Measurements from ENCODE around the gene TRPV4. TPM values are rescaled to one million over a fixed set of nuclear protein-coding genes. Genes with fewer than 3 reads are reported as not detected.

TRPV4 gene
- polyA plus RNA-seq, 1 donor: 0.76 TPM

- WGBS (ENCODE audit: insufficient coverage, low lambda C conversion rate): no CpG with 5 or more reads among the region's 6 CpGs
- Histone ChIP-seq H3K9me3 (ENCODE audit: control insufficient read depth, low read depth, low read length) (no peaks in the 10 kb centered on the region), H3K36me3 (ENCODE audit: control insufficient read depth, insufficient read depth, low read length) (no peaks in the 10 kb centered on the region), H3K27ac (ENCODE audit: low read length) (no peak overlapping the region), H3K27me3 (ENCODE audit: control insufficient read depth, insufficient read depth, low read length) (no peaks in the 10 kb centered on the region), H3K4me1 (ENCODE audit: control insufficient read depth, insufficient read depth, low read length) (peaks cover 95% of the 10 kb centered on the region), H3K4me3 (ENCODE audit: low read length) (no peak overlapping the region)
- no peak for DNase-seq
Observed at GRCh38 chr12:109738878-109739665, 94.1 kb downstream of the TRPV4 start.

- peaks cover 87% of the 10 kb centered on the region for H3K4me1 ChIP-seq (ENCODE audit: control insufficient read depth, insufficient read depth, low read length)
- DNase-seq: no peak
- H3K27ac ChIP-seq (ENCODE audit: low read length): peak overlapping the region; percentile 32
- no peaks in the 10 kb centered on the region for H3K36me3 ChIP-seq (ENCODE audit: control insufficient read depth, insufficient read depth, low read length)
- no peaks in the 10 kb centered on the region for H3K27me3 ChIP-seq (ENCODE audit: control insufficient read depth, insufficient read depth, low read length)
- H3K4me3 ChIP-seq (ENCODE audit: low read length): no peak overlapping the region
- H3K9me3 ChIP-seq (ENCODE audit: control insufficient read depth, low read depth, low read length): no peaks in the 10 kb centered on the region
- WGBS (ENCODE audit: insufficient coverage, low lambda C conversion rate): 0% methylated on average over 1 of the region's 4 CpGs
Observed at GRCh38 chr12:109738209-109738608, 95.0 kb downstream of the TRPV4 start.

GRCh38 chr12:109737631-109738030, 95.6 kb downstream of the TRPV4 start:
- Histone ChIP-seq H3K27me3 (ENCODE audit: control insufficient read depth, insufficient read depth, low read length) (no peaks in the 10 kb centered on the region), H3K4me3 (ENCODE audit: low read length) (no peak overlapping the region), H3K9me3 (ENCODE audit: control insufficient read depth, low read depth, low read length) (no peaks in the 10 kb centered on the region), H3K27ac (ENCODE audit: low read length) (peak overlapping the region; percentile 32), H3K4me1 (ENCODE audit: control insufficient read depth, insufficient read depth, low read length) (peaks cover 81% of the 10 kb centered on the region), H3K36me3 (ENCODE audit: control insufficient read depth, insufficient read depth, low read length) (no peaks in the 10 kb centered on the region)
- WGBS (ENCODE audit: insufficient coverage, low lambda C conversion rate): 10% methylated on average over 2 of the region's 7 CpGs
- peak in 1 of 2 donors; percentile 57 for DNase-seq

GRCh38 chr12:109737126-109737525, 96.1 kb downstream of the TRPV4 start:
- peaks cover 76% of the 10 kb centered on the region for H3K4me1 ChIP-seq (ENCODE audit: control insufficient read depth, insufficient read depth, low read length)
- no CpG with 5 or more reads among the region's 1 CpG for WGBS (ENCODE audit: insufficient coverage, low lambda C conversion rate)
- no peaks in the 10 kb centered on the region for H3K9me3 ChIP-seq (ENCODE audit: control insufficient read depth, low read depth, low read length)
- DNase-seq: no peak
- no peaks in the 10 kb centered on the region for H3K27me3 ChIP-seq (ENCODE audit: control insufficient read depth, insufficient read depth, low read length)
- no peak overlapping the region for H3K4me3 ChIP-seq (ENCODE audit: low read length)
- no peaks in the 10 kb centered on the region for H3K36me3 ChIP-seq (ENCODE audit: control insufficient read depth, insufficient read depth, low read length)
- peak overlapping the region; percentile 29 for H3K27ac ChIP-seq (ENCODE audit: low read length)

- no peaks in the 10 kb centered on the region for H3K36me3 ChIP-seq (ENCODE audit: control insufficient read depth, insufficient read depth, low read length)
- peaks cover 71% of the 10 kb centered on the region for H3K4me1 ChIP-seq (ENCODE audit: control insufficient read depth, insufficient read depth, low read length)
- peak overlapping the region; percentile 29 for H3K27ac ChIP-seq (ENCODE audit: low read length)
- no peak overlapping the region for H3K4me3 ChIP-seq (ENCODE audit: low read length)
- WGBS (ENCODE audit: insufficient coverage, low lambda C conversion rate): no CpG with 5 or more reads among the region's 12 CpGs
- DNase-seq: peak; percentile 81 to 83
- no peaks in the 10 kb centered on the region for H3K27me3 ChIP-seq (ENCODE audit: control insufficient read depth, insufficient read depth, low read length)
- H3K9me3 ChIP-seq (ENCODE audit: control insufficient read depth, low read depth, low read length): no peaks in the 10 kb centered on the region
Observed at GRCh38 chr12:109736552-109737108, 96.6 kb downstream of the TRPV4 start.

GRCh38 chr12:109735825-109736551, 97.2 kb downstream of the TRPV4 start:
- Histone ChIP-seq H3K9me3 (ENCODE audit: control insufficient read depth, low read depth, low read length) (no peaks in the 10 kb centered on the region), H3K4me3 (ENCODE audit: low read length) (no peak overlapping the region), H3K27me3 (ENCODE audit: control insufficient read depth, insufficient read depth, low read length) (no peaks in the 10 kb centered on the region), H3K4me1 (ENCODE audit: control insufficient read depth, insufficient read depth, low read length) (peaks cover 65% of the 10 kb centered on the region), H3K27ac (ENCODE audit: low read length) (no peak overlapping the region), H3K36me3 (ENCODE audit: control insufficient read depth, insufficient read depth, low read length) (no peaks in the 10 kb centered on the region)
- whole genome bisulfite sequencing (ENCODE audit: insufficient coverage, low lambda C conversion rate): no CpG with 5 or more reads among the region's 9 CpGs
- DNase-seq: no peak

GRCh38 chr12:109735051-109735521, 98.1 kb downstream of the TRPV4 start:
- Histone ChIP-seq H3K27ac (ENCODE audit: low read length) (no peak overlapping the region), H3K4me3 (ENCODE audit: low read length) (no peak overlapping the region), H3K9me3 (ENCODE audit: control insufficient read depth, low read depth, low read length) (no peaks in the 10 kb centered on the region), H3K4me1 (ENCODE audit: control insufficient read depth, insufficient read depth, low read length) (peaks cover 56% of the 10 kb centered on the region), H3K27me3 (ENCODE audit: control insufficient read depth, insufficient read depth, low read length) (no peaks in the 10 kb centered on the region), H3K36me3 (ENCODE audit: control insufficient read depth, insufficient read depth, low read length) (no peaks in the 10 kb centered on the region)
- no peak for DNase-seq
- no CpG with 5 or more reads among the region's 12 CpGs for WGBS (ENCODE audit: insufficient coverage, low lambda C conversion rate)

GRCh38 chr12:109734219-109735000, 98.8 kb downstream of the TRPV4 start:
- no peak overlapping the region for H3K4me3 ChIP-seq (ENCODE audit: low read length)
- 11% methylated on average over 3 of the region's 22 CpGs for WGBS (ENCODE audit: insufficient coverage, low lambda C conversion rate)
- H3K9me3 ChIP-seq (ENCODE audit: control insufficient read depth, low read depth, low read length): peaks cover 2% of the 10 kb centered on the region
- H3K27ac ChIP-seq (ENCODE audit: low read length): no peak overlapping the region
- DNase-seq: no peak
- H3K27me3 ChIP-seq (ENCODE audit: control insufficient read depth, insufficient read depth, low read length): no peaks in the 10 kb centered on the region
- H3K4me1 ChIP-seq (ENCODE audit: control insufficient read depth, insufficient read depth, low read length): peaks cover 49% of the 10 kb centered on the region
- no peaks in the 10 kb centered on the region for H3K36me3 ChIP-seq (ENCODE audit: control insufficient read depth, insufficient read depth, low read length)
